WTC11 (cell line): ENCODE results near the gene CDK18.

ENCODE experiments used
- AFF4 ChIP-seq: sonication (generic); formaldehyde crosslinking; IDR thresholded peaks from 2 replicates; pipeline ENCODE4 v1.8.1; 2023; ENCODE audit warnings: mild to moderate bottlenecking, missing genetic modification reagents, borderline replicate concordance
- CTCF ChIP-seq: fragments of 200-600 bp; IDR thresholded peaks from 2 replicates; pipeline ENCODE4 v1.8.0; 2022; ENCODE audit warnings: antibody characterized with exemption
- E2F5 ChIP-seq: sonication (generic); formaldehyde crosslinking; IDR thresholded peaks from 2 replicates; pipeline ENCODE4 v1.8.1; 2022; ENCODE audit warnings: mild to moderate bottlenecking, moderate library complexity, missing genetic modification reagents
- FOXJ3 ChIP-seq: sonication (generic); formaldehyde crosslinking; IDR thresholded peaks from 2 replicates; pipeline ENCODE4 v1.9.0; 2021; ENCODE audit warnings: missing genetic modification reagents, mild to moderate bottlenecking, borderline replicate concordance
- IRF1 ChIP-seq: sonication (generic); formaldehyde crosslinking; IDR thresholded peaks from 2 replicates; pipeline ENCODE4 v1.8.0; 2023; ENCODE audit warnings: missing genetic modification reagents
- SMAD4 ChIP-seq: sonication (generic); formaldehyde crosslinking; IDR thresholded peaks from 2 replicates; pipeline ENCODE4 v1.8.0; 2022; ENCODE audit warnings: mild to moderate bottlenecking, missing genetic modification reagents
- ZNF232 ChIP-seq: sonication (generic); formaldehyde crosslinking; IDR thresholded peaks from 2 replicates; pipeline ENCODE4 v1.8.0; 2022; ENCODE audit warnings: mild to moderate bottlenecking, missing genetic modification reagents
- TF ChIP-seq, protein P1 (sequence below): sonication (generic); formaldehyde crosslinking; IDR thresholded peaks from 2 replicates; pipeline ENCODE4 v1.8.0; 2022; ENCODE audit warnings: mild to moderate bottlenecking, missing genetic modification reagents

- no peak for TF ChIP-seq IRF1 (CRISPR knock-in tag)
- no peak for TF ChIP-seq CTCF
- TF ChIP-seq FOXJ3 (CRISPR knock-in tag) = no peak
- no peak for TF ChIP-seq E2F5
- TF ChIP-seq, protein P1, sequence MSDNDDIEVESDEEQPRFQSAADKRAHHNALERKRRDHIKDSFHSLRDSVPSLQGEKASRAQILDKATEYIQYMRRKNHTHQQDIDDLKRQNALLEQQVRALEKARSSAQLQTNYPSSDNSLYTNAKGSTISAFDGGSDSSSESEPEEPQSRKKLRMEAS (CRISPR knock-in tag) = no peak
- no peak for TF ChIP-seq ZNF232
- TF ChIP-seq SMAD4 (CRISPR knock-in tag) = no peak
- no peak for TF ChIP-seq AFF4 (CRISPR knock-in tag)
Observed at GRCh38 chr1:205533748-205534443, 29.4 kb downstream of the CDK18 start.
